Measurements from ENCODE around the gene ZNRF3.

Gene ZNRF3

DNA sequence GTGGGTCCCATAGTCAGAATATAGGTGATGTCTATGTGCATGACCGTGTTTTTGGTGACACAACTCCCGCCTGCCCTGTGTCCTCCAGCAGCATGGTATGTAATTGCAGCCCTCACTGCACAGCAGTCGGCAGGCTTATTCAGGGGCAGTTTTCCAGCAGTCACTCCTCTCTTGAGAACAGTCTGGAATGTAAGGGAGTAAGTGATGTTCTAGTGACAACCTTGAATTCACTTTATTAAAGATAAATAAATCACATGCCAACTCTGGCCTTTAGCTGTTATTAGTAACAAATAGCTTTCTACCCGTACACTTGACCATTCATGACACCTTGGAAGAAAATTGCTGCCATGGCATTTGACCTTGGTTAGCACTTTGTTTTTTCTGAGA lies 27.9 kb downstream of the ZNRF3 start:
- Histone ChIP-seq H3K36me3 (no peaks in the 10 kb centered on the region), H3K27me3 (ENCODE audit: insufficient read depth, low read depth, severe bottlenecking) (no peaks in the 10 kb centered on the region), H3K27ac (no peak overlapping the region), H3K9me3 (ENCODE audit: severe bottlenecking) (no peaks in the 10 kb centered on the region), H3K4me3 (ENCODE audit: low read depth, low read length) (no peak overlapping the region)
- TF ChIP-seq, protein P1, sequence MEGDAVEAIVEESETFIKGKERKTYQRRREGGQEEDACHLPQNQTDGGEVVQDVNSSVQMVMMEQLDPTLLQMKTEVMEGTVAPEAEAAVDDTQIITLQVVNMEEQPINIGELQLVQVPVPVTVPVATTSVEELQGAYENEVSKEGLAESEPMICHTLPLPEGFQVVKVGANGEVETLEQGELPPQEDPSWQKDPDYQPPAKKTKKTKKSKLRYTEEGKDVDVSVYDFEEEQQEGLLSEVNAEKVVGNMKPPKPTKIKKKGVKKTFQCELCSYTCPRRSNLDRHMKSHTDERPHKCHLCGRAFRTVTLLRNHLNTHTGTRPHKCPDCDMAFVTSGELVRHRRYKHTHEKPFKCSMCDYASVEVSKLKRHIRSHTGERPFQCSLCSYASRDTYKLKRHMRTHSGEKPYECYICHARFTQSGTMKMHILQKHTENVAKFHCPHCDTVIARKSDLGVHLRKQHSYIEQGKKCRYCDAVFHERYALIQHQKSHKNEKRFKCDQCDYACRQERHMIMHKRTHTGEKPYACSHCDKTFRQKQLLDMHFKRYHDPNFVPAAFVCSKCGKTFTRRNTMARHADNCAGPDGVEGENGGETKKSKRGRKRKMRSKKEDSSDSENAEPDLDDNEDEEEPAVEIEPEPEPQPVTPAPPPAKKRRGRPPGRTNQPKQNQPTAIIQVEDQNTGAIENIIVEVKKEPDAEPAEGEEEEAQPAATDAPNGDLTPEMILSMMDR (IDR thresholded peaks at IDR 0.05; ENCODE audit: low read depth, low read length): no peak
- DNase-seq: no peak

DNA sequence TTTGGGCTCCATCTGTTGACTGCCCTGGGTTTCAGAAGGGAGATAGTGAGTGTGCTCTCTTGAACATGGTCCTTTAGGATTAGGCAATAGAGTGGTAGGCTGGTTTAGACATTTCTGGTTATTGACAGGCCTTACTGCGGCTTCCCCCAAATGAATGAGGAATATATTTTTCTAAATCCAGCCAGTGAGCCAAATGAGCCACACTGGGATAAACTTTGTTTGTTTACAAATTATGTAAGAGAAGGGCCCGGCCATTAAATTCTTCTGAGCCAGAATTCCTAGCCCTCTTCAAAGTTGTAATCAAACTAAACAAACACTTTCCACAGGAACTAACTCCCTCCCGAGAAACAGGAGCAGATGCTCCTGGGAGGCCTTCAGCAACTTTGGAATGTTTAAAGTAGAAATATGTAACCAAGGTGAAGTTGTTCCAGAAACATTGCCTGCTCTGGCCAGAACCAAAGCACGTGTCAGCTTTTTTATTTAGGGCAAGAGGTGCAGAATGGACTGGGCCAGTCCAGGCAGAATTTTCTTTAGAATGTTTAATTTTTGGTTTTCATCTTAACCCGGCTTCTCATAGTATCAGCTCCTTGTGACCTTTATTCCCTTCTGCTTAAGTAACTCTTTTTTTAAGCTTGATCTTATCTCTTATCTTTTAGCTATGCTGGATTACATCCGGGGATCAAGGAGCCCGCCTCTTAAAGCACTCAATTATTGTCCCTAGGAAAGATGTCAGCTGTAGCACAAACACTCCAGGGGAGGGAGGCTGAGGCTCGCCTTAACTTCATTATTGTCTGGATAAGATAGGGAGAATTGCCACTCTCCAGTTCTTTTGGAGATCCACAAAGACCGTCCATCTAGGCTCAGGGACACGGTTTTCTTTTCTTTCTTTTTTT lies 28.7 kb downstream of the ZNRF3 start:
- no peak overlapping the region for H3K27ac ChIP-seq
- no peak for DNase-seq
- TF ChIP-seq, protein P1 (IDR thresholded peaks at IDR 0.05; ENCODE audit: low read depth, low read length): no peak
- no peak overlapping the region for H3K4me3 ChIP-seq (ENCODE audit: low read depth, low read length)
- no peaks in the 10 kb centered on the region for H3K27me3 ChIP-seq (ENCODE audit: insufficient read depth, low read depth, severe bottlenecking)
- no peaks in the 10 kb centered on the region for H3K9me3 ChIP-seq (ENCODE audit: severe bottlenecking)
- no peaks in the 10 kb centered on the region for H3K36me3 ChIP-seq

DNA sequence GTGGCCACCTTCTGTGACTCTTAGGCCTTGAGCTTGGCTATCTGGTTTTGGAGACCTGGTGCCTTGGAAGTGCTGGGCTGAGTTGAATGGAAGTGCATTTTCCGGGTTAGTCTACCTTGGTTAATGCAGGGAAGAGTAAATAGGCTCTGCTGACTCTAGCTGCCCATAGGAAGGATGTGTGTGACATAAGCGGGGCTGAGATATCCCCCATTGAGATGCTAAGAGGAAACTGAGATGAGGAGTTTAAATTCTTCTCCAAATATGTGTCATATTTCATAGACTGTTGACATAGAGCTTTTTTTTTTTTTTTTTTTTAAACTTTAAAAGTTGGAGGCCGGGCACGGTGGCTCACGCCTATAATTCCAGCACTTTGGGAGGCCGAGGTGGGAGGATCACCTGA lies 30.8 kb downstream of the ZNRF3 start:
- DNase-seq: no peak
- H3K27ac ChIP-seq: no peak overlapping the region
- TF ChIP-seq, protein P1 (IDR thresholded peaks at IDR 0.05; ENCODE audit: low read depth, low read length): no peak

DNA sequence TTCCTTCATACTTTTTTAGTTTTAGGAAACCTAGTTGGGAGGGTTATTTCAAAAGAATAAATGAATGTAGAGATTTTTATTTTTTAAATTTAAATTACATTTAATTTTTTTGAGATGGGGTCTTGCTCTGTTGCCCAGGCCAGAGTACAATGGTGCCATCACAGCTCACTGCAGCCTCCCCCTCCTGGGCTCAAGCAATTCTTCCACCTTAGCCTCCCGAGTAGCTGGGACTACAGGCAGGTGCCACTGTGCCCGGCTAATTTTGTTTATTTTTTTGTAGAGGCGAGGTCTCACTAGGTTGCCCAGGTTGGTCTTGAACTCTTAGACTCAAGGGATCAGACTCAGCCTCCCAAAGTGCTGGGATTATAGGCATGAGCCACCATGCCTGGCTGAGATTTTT lies 32.6 kb downstream of the ZNRF3 start:
- no peaks in the 10 kb centered on the region for H3K9me3 ChIP-seq (ENCODE audit: severe bottlenecking)
- DNase-seq: no peak
- TF ChIP-seq, protein P1 (IDR thresholded peaks at IDR 0.05; ENCODE audit: low read depth, low read length): no peak
- H3K36me3 ChIP-seq: no peaks in the 10 kb centered on the region
- H3K4me3 ChIP-seq (ENCODE audit: low read depth, low read length): no peak overlapping the region
- no peak overlapping the region for H3K27ac ChIP-seq
- no peaks in the 10 kb centered on the region for H3K27me3 ChIP-seq (ENCODE audit: insufficient read depth, low read depth, severe bottlenecking)

More for the DNA sequence above, 30.8 kb downstream of the ZNRF3 start:
- Histone ChIP-seq H3K4me3 (ENCODE audit: low read depth, low read length) (no peak overlapping the region), H3K27me3 (ENCODE audit: insufficient read depth, low read depth, severe bottlenecking) (no peaks in the 10 kb centered on the region), H3K9me3 (ENCODE audit: severe bottlenecking) (no peaks in the 10 kb centered on the region), H3K36me3 (no peaks in the 10 kb centered on the region)

DNA sequence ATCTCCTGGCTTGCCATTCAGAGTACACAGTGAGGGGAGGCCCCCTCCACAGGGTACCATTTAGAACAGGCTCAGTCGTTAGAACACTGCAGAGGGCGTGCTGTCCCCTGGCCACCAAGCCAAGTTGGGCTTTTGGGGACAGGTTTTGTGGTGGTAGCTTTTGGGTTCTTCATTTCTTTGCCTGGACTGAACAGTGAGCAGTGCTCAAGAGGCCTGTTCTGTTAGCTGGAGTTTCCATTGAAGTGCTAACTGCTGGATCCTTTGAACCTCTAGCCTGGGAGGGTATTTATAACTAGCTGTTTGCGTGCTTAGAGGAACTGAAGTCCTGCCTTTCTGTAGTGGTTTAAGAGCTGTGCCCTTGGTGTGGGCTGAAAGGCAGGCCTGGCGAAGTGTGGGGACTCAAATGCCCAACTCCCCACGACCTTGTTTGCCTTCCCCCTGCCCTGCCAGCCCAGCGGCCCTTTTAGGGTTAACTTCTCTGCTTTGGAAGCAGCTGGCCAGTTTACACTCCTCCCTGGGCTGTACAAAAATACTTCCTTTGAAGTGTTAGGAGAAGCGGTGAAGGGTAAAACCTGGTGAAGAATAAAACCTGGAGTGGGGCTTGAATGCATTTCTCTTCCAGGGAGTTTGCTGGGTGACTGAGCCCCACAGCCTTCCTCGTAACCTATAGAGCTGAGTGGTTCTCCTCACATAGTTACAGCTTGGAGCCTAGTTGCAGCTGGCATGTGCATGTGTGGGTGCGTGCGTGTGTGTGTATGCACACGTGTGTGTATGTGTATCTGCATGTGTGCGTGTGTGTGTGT lies 34.6 kb downstream of the ZNRF3 start:
- TF ChIP-seq, protein P1 (IDR thresholded peaks at IDR 0.05; ENCODE audit: low read depth, low read length): no peak
- peak overlapping the region; percentile 48 for H3K27ac ChIP-seq
- H3K9me3 ChIP-seq (ENCODE audit: severe bottlenecking): no peaks in the 10 kb centered on the region
- no peaks in the 10 kb centered on the region for H3K27me3 ChIP-seq (ENCODE audit: insufficient read depth, low read depth, severe bottlenecking)
- H3K36me3 ChIP-seq: no peaks in the 10 kb centered on the region
- DNase-seq: peak; percentile 31
- no peak overlapping the region for H3K4me3 ChIP-seq (ENCODE audit: low read depth, low read length)
